Activated CD4-positive, alpha-beta memory T cell treated with anti-CD3 and anti-CD28 coated beads for 36 hours (primary cell): ENCODE results near the gene BAZ2B. TPM values are rescaled to one million over a fixed set of nuclear protein-coding genes. Genes with fewer than 3 reads are reported as not detected.

Experiments used
- CTCF ChIA-PET: fragments of 350-600 bp; sonication (Branson Sonifier 250); formaldehyde crosslinking; loops from one replicate; lab custom pipeline; 2021; ENCODE audit warnings: antibody characterized with exemption, inconsistent platforms; lab: Charles Lee
- POLR2A ChIA-PET: fragments of 350-600 bp; sonication (Branson Sonifier 250); formaldehyde crosslinking; loops from one replicate; lab custom pipeline; 2021; ENCODE audit warnings: antibody characterized with exemption; lab: Charles Lee
- DNase-seq: peaks from one replicate; pipeline ENCODE4 v3.0.0-alpha.2; 2020
- H3K27ac Mint-ChIP-seq: one replicate; pipeline ENCODE4 v1.8.0; 2021; ENCODE audit warnings: mixed read lengths
- H3K27me3 Mint-ChIP-seq: one replicate; pipeline ENCODE4 v1.8.0; 2021; ENCODE audit warnings: mixed read lengths
- H3K36me3 Mint-ChIP-seq: one replicate; pipeline ENCODE4 v1.8.0; 2021; ENCODE audit warnings: mixed read lengths
- H3K4me1 Mint-ChIP-seq: one replicate; pipeline ENCODE4 v1.8.0; 2021; ENCODE audit warnings: low read depth, mixed read lengths
- H3K4me3 Mint-ChIP-seq: one replicate; pipeline ENCODE4 v1.8.0; 2021; ENCODE audit warnings: mild to moderate bottlenecking, mixed read lengths
- H3K9me3 Mint-ChIP-seq: one replicate; pipeline ENCODE4 v1.8.0; 2021; ENCODE audit warnings: mixed read lengths
- intact Hi-C: fragments of 100-400 bp; cut with micrococcal nuclease; formaldehyde crosslinking; loops from one replicate; pipeline ENCODE4 v1.15.1; 2023
- total RNA-seq, 2 experiments: library from RNA; stranded (reverse); gene quantifications; one replicate each; pipeline ENCODE4 v1.2.3, GENCODE V29; 2021

BAZ2B gene
- total RNA-seq, 2 experiments from 2014 or later, result 9.1 to 10.2 TPM

DNA sequence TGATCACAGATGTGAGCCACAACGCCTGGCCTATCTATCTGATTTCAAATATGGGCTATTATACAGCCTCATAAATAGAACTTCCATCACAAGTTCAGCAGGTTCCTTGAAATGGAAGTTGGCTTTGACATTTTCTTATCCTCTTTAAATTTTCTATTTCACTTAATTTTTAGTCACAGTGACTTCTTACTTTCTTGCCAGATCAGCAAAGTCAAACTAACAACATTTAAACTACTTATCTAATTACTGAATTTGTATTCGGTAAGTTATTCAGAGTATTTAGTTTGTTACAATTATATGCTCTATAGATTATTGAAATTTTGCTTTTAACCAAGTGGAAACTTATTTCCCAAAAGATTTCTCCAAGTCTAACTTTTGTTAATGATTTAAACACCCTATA lies 108.2 kb downstream of the BAZ2B start:
- H3K4me1 Mint-ChIP-seq, result peaks cover 16% of the 10 kb centered on the region

GRCh38 chr2:159506764-159507440 lies 109.4 kb downstream of the BAZ2B start:
- peaks cover 2% of the 10 kb centered on the region for H3K36me3 Mint-ChIP-seq
- H3K9me3 Mint-ChIP-seq, result peaks cover under 1% of the 10 kb centered on the region
- peaks cover 14% of the 10 kb centered on the region for H3K4me1 Mint-ChIP-seq
- no peaks in the 10 kb centered on the region for H3K27me3 Mint-ChIP-seq
- ChIA-PET CTCF (no interaction called here), POLR2A (no interaction called here)
- no peak overlapping the region for H3K4me3 Mint-ChIP-seq
- H3K27ac Mint-ChIP-seq, result no peak overlapping the region
- intact Hi-C loops, result no loop called here
- DNase-seq, result no peak

More for the DNA sequence above, 108.2 kb downstream of the BAZ2B start:
- H3K27ac Mint-ChIP-seq, result no peak overlapping the region
- no peak for DNase-seq
- ChIA-PET CTCF (no interaction called here), POLR2A (no interaction called here)
- H3K27me3 Mint-ChIP-seq, result no peaks in the 10 kb centered on the region
- no peaks in the 10 kb centered on the region for H3K9me3 Mint-ChIP-seq
- H3K36me3 Mint-ChIP-seq, result no peaks in the 10 kb centered on the region
- intact Hi-C loops, result no loop called here
- H3K4me3 Mint-ChIP-seq, result no peak overlapping the region

GRCh38 chr2:159506202-159506601 lies 110.1 kb downstream of the BAZ2B start:
- peaks cover 14% of the 10 kb centered on the region for H3K4me1 Mint-ChIP-seq
- DNase-seq, result no peak
- intact Hi-C loops, result no loop called here
- POLR2A ChIA-PET, result no interaction called here
- no peaks in the 10 kb centered on the region for H3K27me3 Mint-ChIP-seq
- H3K27ac Mint-ChIP-seq, result no peak overlapping the region
- CTCF ChIA-PET, result no interaction called here
- H3K4me3 Mint-ChIP-seq, result no peak overlapping the region
- H3K36me3 Mint-ChIP-seq, result peaks cover 4% of the 10 kb centered on the region
- peaks cover 3% of the 10 kb centered on the region for H3K9me3 Mint-ChIP-seq

DNA sequence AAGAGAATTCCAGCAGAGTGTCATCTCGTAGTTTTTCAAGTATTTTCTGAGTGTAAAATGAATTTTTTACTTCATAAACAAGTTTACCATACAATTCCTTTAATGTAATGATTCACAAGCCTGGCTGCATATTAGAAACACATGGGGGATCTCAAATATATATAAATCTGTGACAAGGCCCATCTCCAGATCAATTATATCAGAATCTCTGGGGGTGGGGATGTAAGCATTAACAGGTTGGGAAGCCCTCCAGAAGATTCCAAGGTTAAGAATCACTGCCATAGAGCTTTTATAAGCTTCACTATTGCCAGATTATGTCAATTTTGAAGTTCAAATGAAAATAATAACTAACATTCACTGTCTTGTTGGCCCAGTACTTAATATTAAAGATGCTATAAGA lies 111.2 kb downstream of the BAZ2B start:
- Mint-ChIP-seq H3K9me3 (peaks cover 7% of the 10 kb centered on the region), H3K4me1 (peaks cover 14% of the 10 kb centered on the region), H3K36me3 (peaks cover 4% of the 10 kb centered on the region), H3K4me3 (no peak overlapping the region), H3K27me3 (no peaks in the 10 kb centered on the region), H3K27ac (no peak overlapping the region)
- DNase-seq, result no peak
- POLR2A ChIA-PET, result no interaction called here
- intact Hi-C loops, result no loop called here
- CTCF ChIA-PET, result no interaction called here

DNA sequence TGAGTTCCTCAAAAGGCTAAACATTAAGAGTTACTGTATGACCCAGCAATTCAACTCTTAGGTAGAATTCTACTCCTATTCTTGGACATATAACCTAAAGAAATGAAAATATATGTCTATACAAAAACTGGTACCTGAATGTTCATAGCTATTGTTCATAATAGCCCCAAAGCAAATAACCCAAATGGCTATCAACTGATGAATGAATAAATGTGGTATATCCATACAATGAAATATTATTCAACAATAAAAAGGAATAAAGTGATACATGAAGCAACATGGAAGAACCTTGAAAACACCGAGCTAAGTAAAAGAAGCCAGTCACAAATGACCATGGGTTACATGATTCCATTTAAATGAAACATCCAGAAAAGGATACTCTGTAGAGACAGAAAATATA lies 114.6 kb downstream of the BAZ2B start:
- POLR2A ChIA-PET, result no interaction called here

GRCh38 chr2:159497847-159498246 lies 118.5 kb downstream of the BAZ2B start:
- ChIA-PET POLR2A (no interaction called here), CTCF (no interaction called here)

More for the DNA sequence above, 114.6 kb downstream of the BAZ2B start:
- Mint-ChIP-seq H3K27me3 (no peaks in the 10 kb centered on the region), H3K4me3 (no peak overlapping the region), H3K9me3 (peaks cover 11% of the 10 kb centered on the region), H3K36me3 (peaks cover 6% of the 10 kb centered on the region), H3K27ac (no peak overlapping the region), H3K4me1 (peaks cover 13% of the 10 kb centered on the region)
- DNase-seq, result no peak
- intact Hi-C loops, result no loop called here
- CTCF ChIA-PET, result no interaction called here

DNA sequence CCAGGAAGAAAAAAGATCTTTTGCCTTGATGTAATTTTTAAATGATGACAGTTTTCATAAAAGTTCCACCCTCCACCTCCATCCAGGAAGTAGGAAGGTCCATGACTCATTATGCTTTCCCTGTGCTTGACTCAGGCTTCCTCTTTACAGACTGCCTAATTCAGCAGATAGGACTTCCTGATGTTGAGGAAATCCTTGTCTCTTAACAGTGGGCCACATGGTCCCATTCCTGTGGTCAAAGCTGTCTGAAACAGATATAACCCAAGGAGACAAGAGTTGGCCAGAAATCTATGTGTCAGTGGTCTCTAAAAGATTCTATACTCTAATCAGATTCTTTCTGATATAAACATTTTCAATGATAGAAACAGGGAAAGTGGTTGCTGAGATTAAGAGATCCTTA lies 119.1 kb downstream of the BAZ2B start:
- DNase-seq, result no peak
- H3K4me1 Mint-ChIP-seq, result peaks cover 11% of the 10 kb centered on the region
- H3K36me3 Mint-ChIP-seq, result peaks cover 6% of the 10 kb centered on the region
- no peak overlapping the region for H3K4me3 Mint-ChIP-seq
- H3K27me3 Mint-ChIP-seq, result no peaks in the 10 kb centered on the region
- intact Hi-C loops, result loop anchor here (2.0 kb wide), 1 partner anchor 20 kb away; no protein-coding TSS in a partner anchor
- ChIA-PET POLR2A (no interaction called here), CTCF (no interaction called here)
- H3K9me3 Mint-ChIP-seq, result peaks cover 11% of the 10 kb centered on the region
- H3K27ac Mint-ChIP-seq, result peak overlapping the region; percentile 21

More at GRCh38 chr2:159497847-159498246, 118.5 kb downstream of the BAZ2B start:
- intact Hi-C loops, result loop anchor here (2.0 kb wide), 1 partner anchor 19 kb away; no protein-coding TSS in a partner anchor
- Mint-ChIP-seq H3K9me3 (peaks cover 11% of the 10 kb centered on the region), H3K36me3 (peaks cover 6% of the 10 kb centered on the region), H3K4me3 (no peak overlapping the region), H3K27ac (peak overlapping the region; percentile 21), H3K27me3 (no peaks in the 10 kb centered on the region), H3K4me1 (peaks cover 11% of the 10 kb centered on the region)
- no peak for DNase-seq

GRCh38 chr2:159489476-159489875 lies 126.9 kb downstream of the BAZ2B start:
- no peak for DNase-seq
- H3K9me3 Mint-ChIP-seq, result no peaks in the 10 kb centered on the region

DNA sequence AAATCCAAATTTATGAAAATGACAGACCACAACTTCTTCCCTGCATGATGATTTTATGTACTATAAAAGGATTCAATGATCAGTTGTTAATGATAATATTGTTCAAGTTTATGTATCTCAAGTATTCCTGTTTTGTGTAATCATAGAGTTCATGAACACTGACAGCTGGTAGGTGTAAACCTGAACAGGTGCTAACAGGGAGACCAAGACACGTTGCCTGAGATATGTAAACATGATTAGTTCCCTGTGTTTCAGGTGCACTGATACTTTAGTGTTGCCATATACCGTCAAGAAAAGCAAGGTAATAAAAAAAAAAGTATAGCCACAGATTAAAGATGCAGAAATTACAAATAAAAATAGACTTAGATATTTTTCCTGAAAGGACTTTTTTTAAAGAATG lies 131.8 kb downstream of the BAZ2B start:
- Mint-ChIP-seq H3K4me1 (peaks cover 4% of the 10 kb centered on the region), H3K9me3 (no peaks in the 10 kb centered on the region), H3K27me3 (no peaks in the 10 kb centered on the region), H3K4me3 (no peak overlapping the region), H3K27ac (no peak overlapping the region), H3K36me3 (peaks cover 2% of the 10 kb centered on the region)
- intact Hi-C loops, result no loop called here
- ChIA-PET CTCF (no interaction called here), POLR2A (no interaction called here)
- no peak for DNase-seq

More at GRCh38 chr2:159489476-159489875, 126.9 kb downstream of the BAZ2B start:
- ChIA-PET CTCF (no interaction called here), POLR2A (no interaction called here)
- Mint-ChIP-seq H3K36me3 (peaks cover 2% of the 10 kb centered on the region), H3K4me1 (peaks cover 4% of the 10 kb centered on the region), H3K4me3 (no peak overlapping the region), H3K27ac (no peak overlapping the region), H3K27me3 (no peaks in the 10 kb centered on the region)
- intact Hi-C loops, result no loop called here

GRCh38 chr2:159476329-159476728 lies 140.0 kb downstream of the BAZ2B start:
- Mint-ChIP-seq H3K27me3 (no peaks in the 10 kb centered on the region), H3K4me1 (no peaks in the 10 kb centered on the region), H3K4me3 (no peak overlapping the region), H3K27ac (no peak overlapping the region), H3K9me3 (peaks cover 14% of the 10 kb centered on the region), H3K36me3 (peaks cover 27% of the 10 kb centered on the region)
- POLR2A ChIA-PET, result no interaction called here
- no peak for DNase-seq
- intact Hi-C loops, result no loop called here
- CTCF ChIA-PET, result no interaction called here

DNA sequence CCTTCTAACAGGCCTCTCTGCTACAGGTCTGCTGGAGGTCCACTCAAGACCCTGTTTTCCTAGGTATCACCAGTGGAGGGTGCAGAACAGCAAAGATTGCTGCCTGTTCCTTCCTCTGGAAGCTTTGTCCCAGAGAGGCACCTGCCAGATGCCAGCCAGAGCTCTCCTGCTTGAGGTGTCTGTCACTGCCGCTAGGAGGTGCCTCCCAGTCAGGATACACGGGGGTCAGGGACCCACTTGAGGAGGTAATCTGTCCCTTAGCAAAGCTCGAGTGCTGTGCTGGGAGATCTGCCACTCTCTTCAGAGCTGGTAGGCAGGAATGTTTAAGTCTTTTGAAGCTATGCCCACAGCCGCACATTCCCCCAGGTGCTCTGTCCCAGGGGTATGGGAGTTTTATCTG lies 140.6 kb downstream of the BAZ2B start:
- peaks cover 14% of the 10 kb centered on the region for H3K9me3 Mint-ChIP-seq
- H3K27me3 Mint-ChIP-seq, result no peaks in the 10 kb centered on the region
- intact Hi-C loops, result no loop called here
- no peak overlapping the region for H3K4me3 Mint-ChIP-seq
- no peaks in the 10 kb centered on the region for H3K4me1 Mint-ChIP-seq
- DNase-seq, result no peak
- ChIA-PET CTCF (no interaction called here), POLR2A (no interaction called here)
- no peak overlapping the region for H3K27ac Mint-ChIP-seq
- H3K36me3 Mint-ChIP-seq, result peaks cover 27% of the 10 kb centered on the region

DNA sequence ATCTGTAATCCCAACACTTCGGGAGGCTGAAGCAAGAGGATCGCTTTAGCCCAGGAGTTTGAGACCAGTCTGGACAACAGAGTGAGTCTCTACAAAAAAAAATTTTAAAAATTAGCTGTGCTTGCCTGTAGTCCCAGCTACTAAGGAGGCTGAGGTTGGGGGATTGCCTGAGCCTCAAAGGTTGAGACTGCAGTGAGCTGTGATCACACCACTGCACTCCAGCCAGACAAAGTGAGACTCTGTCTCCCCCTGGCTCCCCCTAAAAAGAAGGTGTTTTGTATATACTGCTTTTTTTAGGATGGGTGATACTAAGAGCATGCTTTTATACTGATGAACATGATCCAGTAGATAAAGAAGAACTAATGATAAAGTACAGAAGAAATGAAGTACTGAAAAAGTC lies 145.0 kb downstream of the BAZ2B start:
- ChIA-PET CTCF (interaction anchor here (0.6 kb wide), 1 partner anchor 331 kb away, joined by 5 read pairs; no protein-coding TSS in a partner anchor), POLR2A (no interaction called here)
- Mint-ChIP-seq H3K4me1 (no peaks in the 10 kb centered on the region), H3K9me3 (peaks cover 16% of the 10 kb centered on the region), H3K27ac (no peak overlapping the region), H3K36me3 (peaks cover 29% of the 10 kb centered on the region), H3K27me3 (no peaks in the 10 kb centered on the region), H3K4me3 (no peak overlapping the region)
- intact Hi-C loops, result no loop called here
- DNase-seq, result no peak

DNA sequence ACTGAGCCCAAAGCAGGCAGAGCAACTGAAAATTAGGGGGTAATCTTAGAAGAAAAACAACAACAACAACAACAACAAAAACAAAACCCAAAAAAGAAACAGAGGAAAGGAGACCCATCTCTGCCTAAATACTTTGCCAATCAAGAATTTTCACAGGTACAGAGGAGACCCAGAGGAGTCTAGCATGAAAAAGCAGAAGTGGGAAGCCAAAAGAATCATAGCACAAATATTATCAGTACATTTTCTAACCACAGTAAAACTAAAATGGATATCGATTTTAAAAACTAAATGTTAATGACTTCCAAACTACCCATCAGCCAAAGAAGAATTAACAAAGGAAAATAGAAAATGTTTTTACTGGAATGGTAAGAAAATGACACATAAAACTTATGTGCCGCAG lies 148.1 kb downstream of the BAZ2B start:
- intact Hi-C loops, result no loop called here
- no peaks in the 10 kb centered on the region for H3K27me3 Mint-ChIP-seq
- CTCF ChIA-PET, result no interaction called here
- H3K4me3 Mint-ChIP-seq, result no peak overlapping the region
- no peak overlapping the region for H3K27ac Mint-ChIP-seq
- H3K36me3 Mint-ChIP-seq, result peaks cover 16% of the 10 kb centered on the region
- no peaks in the 10 kb centered on the region for H3K4me1 Mint-ChIP-seq
- no peak for DNase-seq
- peaks cover 2% of the 10 kb centered on the region for H3K9me3 Mint-ChIP-seq
- POLR2A ChIA-PET, result no interaction called here
